Glomerular visceral epithelial cell (primary cell): ENCODE measurements around the gene LGR5.

Experiments used
- DNase-seq: peaks from one replicate; pipeline ENCODE4 v3.0.0-alpha.2; 2016; ENCODE audit errors: extremely low spot score

LGR5 gene

GRCh38 chr12:71594214-71594948 lies 154.8 kb downstream of the LGR5 start:
- no peak for DNase-seq

DNA sequence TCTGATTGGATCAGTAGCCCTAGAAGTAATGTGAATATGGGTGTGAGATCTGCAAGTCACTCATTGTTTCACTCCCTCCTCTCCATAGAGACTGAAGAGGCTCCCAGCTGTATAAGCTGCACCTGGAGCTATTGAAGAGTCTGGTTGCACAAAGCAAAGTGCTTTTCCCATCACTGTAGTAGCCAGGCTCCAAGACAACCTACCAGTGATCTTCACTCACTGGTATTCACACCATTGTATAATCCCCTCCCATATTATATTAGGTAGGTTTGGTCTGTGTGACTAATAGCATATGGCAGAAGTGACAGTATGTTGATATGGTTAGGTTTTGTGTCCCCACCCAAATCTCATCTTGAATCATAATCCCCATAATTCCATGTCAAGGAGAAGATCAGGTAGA lies 159.6 kb downstream of the LGR5 start:
- no peak for DNase-seq

DNA sequence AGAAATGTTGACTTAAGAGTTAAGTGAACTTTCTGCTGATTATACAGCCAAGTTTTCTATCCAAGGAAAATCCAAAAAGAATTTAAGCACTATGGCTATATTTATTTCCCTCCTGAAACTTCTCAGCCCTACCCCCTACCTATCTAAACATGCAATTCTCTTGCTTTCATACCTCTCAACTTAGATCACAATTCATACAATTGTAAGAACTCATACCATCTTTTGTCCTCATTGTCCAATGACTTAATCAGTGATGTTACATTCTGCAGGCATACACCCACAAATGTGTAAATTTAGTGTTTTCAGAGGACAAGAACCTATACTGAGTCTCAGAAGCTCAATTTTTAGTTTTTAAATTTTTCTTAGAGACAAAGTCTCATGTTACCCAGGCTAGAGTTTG lies 161.9 kb downstream of the LGR5 start:
- no peak for DNase-seq

DNA sequence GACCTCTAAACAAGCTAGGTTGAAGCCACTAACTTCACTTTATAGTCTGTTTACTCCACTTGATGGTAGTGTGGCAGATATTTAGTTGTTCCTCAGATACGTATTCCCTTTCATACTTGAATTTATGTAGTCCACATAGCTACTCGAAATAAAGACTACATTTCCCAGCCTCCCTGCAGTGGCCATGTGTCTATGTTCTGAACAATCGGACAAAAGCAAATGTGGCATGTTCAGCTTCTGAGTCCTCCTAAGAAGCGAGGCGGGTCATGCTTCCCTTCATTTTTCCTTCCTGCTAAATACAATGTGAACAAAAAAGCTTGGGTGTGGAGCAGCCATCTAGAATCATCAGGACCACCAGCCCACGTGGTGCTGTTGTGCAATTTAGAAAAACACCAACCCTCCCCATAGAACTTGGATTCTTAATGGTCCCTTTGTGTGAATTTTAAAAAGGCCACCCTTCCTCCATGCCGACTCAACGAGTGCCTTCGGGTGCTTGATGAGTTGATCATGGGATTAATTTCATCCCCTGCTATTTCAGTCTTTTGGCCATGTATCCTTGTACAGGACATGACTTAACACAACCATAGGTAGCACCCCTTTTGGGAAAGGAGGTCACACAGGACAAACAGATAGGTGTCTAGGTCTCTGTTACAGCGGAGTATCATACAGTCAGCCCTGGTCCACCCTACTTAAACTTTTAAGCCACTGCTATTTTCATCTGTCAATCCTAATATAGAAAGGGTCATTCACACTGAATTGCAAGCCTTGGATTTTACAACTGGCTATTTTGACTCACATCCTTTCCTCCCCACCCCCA lies 163.4 kb downstream of the LGR5 start:
- DNase-seq = no peak

- no peak for DNase-seq
Measured at GRCh38 chr12:71605039-71605438, 165.4 kb downstream of the LGR5 start.

GRCh38 chr12:71607494-71608330 lies 168.1 kb downstream of the LGR5 start:
- no peak for DNase-seq

DNA sequence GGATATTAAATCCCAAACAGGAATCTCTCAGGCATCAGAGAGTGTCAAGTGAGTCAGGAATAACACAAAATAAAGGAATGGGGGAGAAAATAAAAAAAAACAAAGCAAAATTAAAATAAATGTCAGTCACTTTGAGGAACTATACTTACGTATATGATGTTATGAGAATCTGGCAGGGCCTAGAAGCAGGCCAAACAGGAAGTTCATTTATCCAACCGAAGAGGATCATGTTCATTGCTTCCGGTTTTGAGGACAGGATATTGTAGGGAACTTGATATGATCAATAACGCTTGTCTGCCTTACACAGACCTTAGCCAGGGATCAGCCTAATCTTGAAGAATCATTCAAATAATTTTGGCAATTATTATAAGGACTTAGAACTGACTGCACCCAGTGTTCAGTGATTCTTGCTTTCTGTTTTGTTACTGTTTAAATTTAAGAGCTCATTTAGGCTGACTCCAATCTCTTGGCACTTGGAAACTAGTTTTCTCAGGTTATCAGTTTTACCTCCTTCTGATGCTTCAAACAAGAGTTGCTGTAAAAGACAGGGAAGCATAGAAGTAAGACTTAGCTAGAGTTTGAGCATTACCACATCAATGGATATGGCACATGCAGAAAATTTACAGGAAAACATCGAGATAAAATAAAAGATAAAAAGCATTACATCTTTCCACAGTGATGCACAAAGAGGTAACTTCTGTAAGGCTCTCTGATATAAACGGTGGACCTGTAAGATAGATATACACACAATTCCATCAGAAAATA lies 170.6 kb downstream of the LGR5 start:
- DNase-seq = no peak

- no peak for DNase-seq
Measured at GRCh38 chr12:71621938-71622337, 182.3 kb downstream of the LGR5 start.

DNA sequence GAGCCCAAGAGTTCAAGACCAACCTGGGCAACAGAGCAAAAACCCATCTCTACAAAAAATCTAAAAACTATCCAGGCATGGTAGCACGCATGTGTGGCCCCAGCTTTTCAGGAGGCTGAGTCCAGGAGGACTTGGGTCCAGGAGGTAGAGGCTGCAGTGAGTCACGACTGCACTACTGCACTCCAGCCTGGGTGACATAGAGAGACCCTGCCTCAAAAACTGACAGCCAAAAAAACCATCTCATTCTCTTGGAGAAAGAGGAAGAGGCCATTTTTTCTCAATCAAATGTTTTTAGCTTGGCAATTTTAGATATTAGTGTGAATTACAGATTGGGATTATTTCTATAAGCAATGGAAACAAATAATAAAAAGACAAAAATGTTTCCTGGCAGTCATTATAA lies 185.9 kb downstream of the LGR5 start:
- DNase-seq = no peak

- no peak for DNase-seq
Measured at GRCh38 chr12:71626098-71626497, 186.5 kb downstream of the LGR5 start.

DNA sequence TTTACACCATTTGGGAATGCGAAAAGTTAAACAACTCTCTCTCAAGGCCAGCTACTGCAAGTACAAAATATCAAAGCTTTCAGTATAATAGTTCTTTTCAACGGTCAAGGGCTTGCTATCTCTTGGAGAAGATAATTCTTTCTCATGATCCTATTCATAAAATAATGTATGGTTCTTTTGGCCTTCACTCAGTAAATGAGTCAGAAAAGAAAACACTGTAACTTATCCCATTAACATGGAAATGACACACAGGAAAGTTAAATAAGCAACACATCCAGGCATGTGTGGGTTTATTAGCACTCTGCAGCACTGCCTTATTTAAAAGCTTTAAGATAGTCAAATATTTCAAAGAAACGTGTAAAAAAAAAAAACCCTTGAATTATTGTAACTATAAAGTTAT lies 187.2 kb downstream of the LGR5 start:
- no peak for DNase-seq

DNA sequence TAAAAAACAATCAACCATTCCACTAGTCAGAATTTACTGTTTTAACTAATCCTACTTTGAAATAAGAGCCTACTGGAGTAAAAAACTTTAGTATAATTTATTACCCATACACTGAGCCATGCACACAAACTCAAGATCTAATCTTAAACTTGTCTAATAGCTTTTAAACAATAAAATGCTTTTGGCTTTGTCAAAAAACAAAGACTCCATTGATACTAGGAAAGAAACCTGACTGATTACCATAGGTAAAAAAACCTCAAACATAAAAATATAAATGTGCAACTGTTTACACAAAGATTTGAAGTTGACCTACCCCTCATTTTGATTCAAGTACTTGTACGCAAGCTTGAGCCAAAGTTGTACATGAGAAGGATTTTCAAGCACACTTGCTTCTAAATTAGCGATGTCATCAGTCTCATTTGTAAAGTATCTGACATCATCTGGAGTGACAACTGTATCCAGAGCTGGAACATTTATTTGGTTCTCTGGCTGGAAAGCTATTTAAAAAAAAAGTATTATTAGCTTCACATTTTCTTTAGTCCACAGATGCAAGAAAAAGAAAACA lies 187.9 kb downstream of the LGR5 start:
- no peak for DNase-seq
